GM19324 (cell line): ENCODE measurements around the gene POMT1.

ENCODE experiments used
- ATAC-seq: cut with Tn5 transposase; IDR thresholded peaks from one replicate; pipeline ENCODE4 v1.9.1; 2021; ENCODE audit warnings: mild to moderate bottlenecking, moderate library complexity; ENCODE audit not compliant: unreplicated experiment, low FRiP score

Gene POMT1

DNA sequence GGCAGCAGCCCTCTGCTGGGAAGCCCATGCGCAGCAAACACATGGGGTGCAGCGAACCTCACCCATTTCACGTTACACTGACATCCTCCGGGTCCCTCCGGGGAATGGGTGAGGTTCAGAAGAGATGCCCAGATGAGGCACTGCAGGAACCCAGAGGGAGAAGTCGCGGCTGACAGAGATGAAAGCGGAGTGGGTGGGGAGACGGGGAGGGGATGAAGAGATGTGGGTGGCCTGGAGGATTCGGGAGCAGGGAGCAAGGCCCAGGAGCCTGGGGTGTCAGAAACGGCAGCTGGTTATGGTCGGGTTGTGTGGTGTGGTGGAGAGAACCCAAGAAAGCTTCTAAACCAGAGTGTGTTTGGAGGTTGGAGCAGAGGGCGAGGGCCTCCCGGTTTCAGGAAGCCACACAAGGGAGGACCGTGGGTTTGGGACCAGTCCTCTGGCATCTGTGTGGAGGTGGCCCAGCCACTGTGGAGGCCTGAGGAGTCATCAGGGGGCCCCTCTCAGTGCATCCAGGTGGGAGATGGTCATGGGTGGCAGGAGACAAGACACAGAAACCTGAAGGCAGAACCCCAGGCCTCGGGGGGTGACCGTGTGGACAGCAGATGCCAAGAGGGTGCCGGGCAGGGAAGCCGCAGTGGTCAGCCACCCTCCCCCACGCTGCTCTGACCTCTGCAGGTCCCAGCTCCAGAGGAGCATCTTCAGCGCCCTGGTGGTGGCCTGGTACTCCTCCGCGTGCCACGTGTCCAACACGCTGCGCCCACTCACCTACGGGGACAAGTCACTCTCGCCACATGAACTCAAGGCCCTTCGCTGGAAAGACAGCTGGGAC is 19.8 kb downstream of the POMT1 start:
- ATAC-seq = no peak

GRCh38 chr9:131523086-131523388 is 20.3 kb downstream of the POMT1 start:
- no peak for ATAC-seq

- ATAC-seq = no peak
These were observed 21.0 kb downstream of the POMT1 start for GRCh38 chr9:131523451-131524435.

DNA sequence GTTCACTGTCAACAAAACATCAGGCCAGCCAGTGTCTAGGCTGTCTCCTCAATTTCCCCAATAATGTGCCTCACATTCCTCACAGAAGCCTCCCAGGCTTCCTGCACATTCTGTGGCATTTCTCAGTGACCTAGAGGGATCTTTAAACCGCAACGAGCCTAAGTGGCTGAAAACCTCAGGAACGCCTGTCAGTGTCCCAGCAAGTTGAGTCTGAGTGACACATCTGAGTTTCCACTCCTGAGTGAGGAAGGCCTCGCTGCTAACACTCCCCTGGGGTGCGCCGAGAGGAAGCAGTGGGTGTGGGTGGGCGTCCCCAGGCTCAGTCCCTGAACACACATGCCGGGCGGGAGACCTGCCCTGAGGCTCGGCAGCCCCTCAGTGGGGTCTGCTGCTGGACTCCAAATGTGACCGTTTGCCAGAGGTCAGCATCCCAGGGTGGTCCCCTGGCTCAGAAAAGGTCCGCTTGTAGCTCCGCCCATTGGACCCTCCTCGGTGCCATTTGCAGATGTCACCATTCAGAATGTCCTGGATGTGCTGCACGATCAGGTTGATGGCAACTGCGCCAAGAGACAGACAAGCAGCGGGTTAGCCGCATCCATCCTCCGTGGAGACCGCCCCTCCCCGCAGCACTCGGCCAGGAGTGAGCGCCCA is 22.1 kb downstream of the POMT1 start:
- no peak for ATAC-seq

- ATAC-seq = no peak
These were observed 23.2 kb downstream of the POMT1 start for GRCh38 chr9:131525643-131526565.

DNA sequence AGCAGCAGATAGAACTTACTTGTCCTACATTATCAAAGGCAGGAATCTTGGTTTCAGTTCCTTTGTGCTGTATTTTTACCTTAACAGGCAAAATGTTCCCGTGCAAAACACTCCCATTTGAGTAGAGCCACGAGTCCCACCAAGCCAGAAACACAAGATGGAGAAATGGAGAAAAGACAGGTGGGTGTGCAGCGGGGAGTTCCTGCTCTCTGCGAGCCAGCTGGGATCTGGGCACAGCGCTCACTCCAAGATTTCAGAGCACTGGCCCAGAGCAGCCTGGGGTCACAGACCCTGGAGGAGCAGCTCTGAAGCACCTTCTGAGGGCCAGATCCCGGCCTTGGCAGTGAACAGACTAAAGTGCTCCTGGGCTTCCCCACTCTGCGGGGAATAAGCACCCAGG is 25.5 kb downstream of the POMT1 start:
- no peak for ATAC-seq

GRCh38 chr9:131528886-131529505 is 26.3 kb downstream of the POMT1 start:
- ATAC-seq = no peak

GRCh38 chr9:131529597-131530545 is 27.2 kb downstream of the POMT1 start:
- ATAC-seq = no peak

DNA sequence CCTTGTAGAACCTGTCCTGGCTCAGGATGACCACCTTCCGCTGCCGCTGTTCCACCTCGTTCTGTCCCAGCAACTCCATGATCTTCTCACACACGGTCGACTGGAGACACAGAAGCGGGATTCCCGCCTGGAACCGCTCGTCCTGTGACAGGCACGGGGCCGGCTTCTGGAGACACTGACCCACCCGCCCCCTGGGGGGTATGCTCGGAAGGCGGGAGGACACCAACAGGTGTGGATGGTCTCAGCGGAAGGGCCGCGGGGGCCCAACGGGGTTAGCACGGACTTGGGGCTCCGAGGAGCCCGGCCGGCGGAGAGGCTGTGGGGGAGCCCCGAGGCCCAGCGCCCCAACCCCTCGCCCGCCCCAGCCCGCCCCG is 27.8 kb downstream of the POMT1 start:
- ATAC-seq = peak; percentile 8

- ATAC-seq = peak; percentile 85
These were observed 28.5 kb downstream of the POMT1 start, which contains the start of gene UCK1 for GRCh38 chr9:131530920-131531832. TSS of gene UCK1 (minus strand) at chr9:131531263. CDS start at chr9:131531174, 89 bp downstream.

GRCh38 chr9:131534721-131535237 is 32.1 kb downstream of the POMT1 start:
- ATAC-seq = no peak

DNA sequence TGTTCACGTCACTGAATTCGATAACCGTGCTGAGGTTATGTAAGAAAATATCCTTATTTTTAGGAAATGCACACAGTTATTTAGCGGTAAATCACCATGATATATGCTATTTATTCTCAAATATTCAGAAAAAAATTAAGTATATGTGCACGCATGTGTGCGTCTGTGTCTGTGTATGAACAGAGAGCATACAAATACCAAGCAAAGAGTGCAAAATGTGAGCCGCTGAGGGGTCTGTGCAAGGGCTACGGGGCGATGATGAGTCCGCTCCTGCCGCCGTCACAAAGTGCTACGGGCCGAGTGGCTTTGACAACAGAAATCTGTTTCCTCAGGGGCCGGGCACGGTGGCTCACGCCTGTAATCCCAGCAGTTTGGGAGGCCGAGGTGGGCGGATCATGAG is 35.2 kb downstream of the POMT1 start:
- no peak for ATAC-seq

- no peak for ATAC-seq
These were observed 36.7 kb downstream of the POMT1 start for GRCh38 chr9:131539223-131539923.

- ATAC-seq = no peak
These were observed 40.4 kb downstream of the POMT1 start for GRCh38 chr9:131543141-131543540.

DNA sequence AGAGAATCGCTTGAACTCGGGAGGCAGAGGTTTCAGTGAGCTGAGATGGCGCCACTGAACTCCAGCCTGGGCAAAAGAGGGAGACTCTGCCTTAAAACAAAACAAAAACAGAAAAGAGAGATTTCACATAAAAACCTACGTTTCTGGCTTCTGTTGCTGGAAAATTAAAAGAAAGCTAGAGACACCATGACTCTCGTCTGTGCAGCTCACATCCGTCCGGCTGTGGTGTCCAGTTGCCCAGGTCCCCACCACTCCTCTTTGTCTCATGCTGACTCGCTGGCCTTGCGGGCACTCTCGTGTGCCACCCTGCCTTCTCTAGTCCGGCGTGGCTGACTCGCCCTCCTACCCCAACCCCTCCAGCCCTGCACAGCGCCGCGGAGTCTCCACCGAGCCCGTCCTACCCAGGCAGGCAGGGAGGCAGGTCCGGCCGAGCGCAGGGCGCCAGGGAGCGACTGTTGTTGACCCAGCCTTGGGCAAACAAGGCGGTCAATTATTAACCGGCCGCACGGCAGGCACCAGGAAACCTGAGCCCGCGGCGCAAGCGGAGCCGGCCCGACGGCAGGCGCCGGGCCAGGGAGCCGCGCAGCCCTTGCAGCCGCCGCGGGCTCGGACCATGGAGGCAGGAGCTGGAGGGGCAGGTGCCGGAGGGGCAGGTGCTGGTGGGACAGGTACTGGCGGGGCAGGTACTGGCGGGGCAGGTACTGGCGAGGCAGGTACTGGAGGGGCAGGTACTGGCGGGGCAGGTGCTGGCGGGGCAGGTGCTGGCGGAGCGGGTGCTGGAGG is 42.5 kb downstream of the POMT1 start, which contains the start of gene PRRT1B:
PRRT1B (plus strand) TSS at position 521 of the 783 bp plus-strand sequence; CDS start at position 614, 93 bp downstream.
- no peak for ATAC-seq
